Measurements from ENCODE around the gene TRAPPC4. TPM values are rescaled to one million over a fixed set of nuclear protein-coding genes. Genes with fewer than 3 reads are reported as not detected.
"Not testable (repeated sequence)": the region's sequence is repeated elsewhere in the genome, so short reads cannot be mapped to it uniquely, and the experiment has no call there.

Gene TRAPPC4
- total and polyA plus RNA-seq, 2 donors (not counting 1 experiment from before 2014, with no cell fraction given): 60.6 to 109 TPM

DNA sequence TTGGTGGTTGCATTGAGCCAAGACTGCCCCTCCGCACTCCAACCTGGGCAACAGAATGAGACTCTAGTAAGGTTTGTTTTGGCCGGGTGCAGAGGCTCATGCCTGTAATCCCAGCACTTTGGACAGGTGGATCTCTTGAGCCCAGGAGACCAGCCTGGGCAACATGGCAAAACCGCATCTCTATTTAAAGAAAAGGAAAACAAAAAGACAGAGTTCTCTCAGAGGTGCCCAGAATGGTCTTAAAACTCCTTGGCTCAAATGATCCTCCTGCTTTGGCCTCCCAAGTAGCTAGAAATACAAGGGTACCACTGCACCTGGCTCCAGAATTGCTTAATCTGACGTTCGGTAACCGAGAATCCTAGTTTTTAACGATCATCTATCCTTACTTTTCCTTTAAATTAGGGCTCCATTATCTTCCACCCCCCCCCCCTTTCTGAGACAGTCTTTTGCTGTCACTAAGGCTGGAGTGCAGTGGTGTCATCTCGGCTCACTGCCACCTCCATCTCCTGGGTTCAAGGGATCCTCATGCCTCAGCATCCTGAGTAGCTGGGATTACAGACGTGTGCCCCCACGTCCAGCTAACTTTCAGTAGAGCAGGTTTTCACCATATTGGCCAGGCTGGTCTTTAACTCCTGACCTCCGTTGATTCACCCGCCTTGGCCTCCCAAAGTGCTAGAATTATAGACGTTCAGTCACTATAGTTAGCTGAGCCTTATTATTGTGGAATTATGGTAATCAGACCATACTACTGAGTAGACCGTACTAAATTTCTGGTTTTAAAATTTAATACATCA, 2.2 kb upstream of the TRAPPC4 start:
- Histone ChIP-seq H3K27me3 (ENCODE audit: control insufficient read depth, insufficient read depth, low read length) (no peaks in the 10 kb centered on the region), H3K4me2 (ENCODE audit: extremely low read depth, insufficient read depth, low read length) (peak overlapping the region; percentile 74), H3K27ac (ENCODE audit: insufficient read depth, low read length) (no peak overlapping the region), H3K36me3 (ENCODE audit: control insufficient read depth, insufficient read depth, low read length) (peaks cover 7% of the 10 kb centered on the region), H2AFZ (ENCODE audit: low read length) (no peak overlapping the region), H3K4me1 (ENCODE audit: control insufficient read depth, extremely low read depth, insufficient read depth, low read length) (peaks cover 4% of the 10 kb centered on the region), H3K9me3 (ENCODE audit: control insufficient read depth, insufficient read depth, low read depth, low read length) (no peaks in the 10 kb centered on the region), H3K79me2 (ENCODE audit: control insufficient read depth, insufficient read depth, low read length) (peaks cover 59% of the 10 kb centered on the region), H3K4me3 (replicated peaks in 1 of 4; ENCODE audit: control extremely low read depth in 1 of 4, insufficient read depth in 1 of 4, low read depth in 3 of 4, low read length in 4 of 4) (peak overlapping the region in 3 of 4 experiments; percentile 51 to 98 (median 94)), H3K9ac (ENCODE audit: insufficient read depth, low read length) (no peak overlapping the region), H4K20me1 (ENCODE audit: control insufficient read depth, extremely low read depth, insufficient read depth, low read length) (no peaks in the 10 kb centered on the region)
- no peak for DNase-seq (ENCODE audit: low read depth in 2 of 2)
- TF ChIP-seq, protein P1, sequence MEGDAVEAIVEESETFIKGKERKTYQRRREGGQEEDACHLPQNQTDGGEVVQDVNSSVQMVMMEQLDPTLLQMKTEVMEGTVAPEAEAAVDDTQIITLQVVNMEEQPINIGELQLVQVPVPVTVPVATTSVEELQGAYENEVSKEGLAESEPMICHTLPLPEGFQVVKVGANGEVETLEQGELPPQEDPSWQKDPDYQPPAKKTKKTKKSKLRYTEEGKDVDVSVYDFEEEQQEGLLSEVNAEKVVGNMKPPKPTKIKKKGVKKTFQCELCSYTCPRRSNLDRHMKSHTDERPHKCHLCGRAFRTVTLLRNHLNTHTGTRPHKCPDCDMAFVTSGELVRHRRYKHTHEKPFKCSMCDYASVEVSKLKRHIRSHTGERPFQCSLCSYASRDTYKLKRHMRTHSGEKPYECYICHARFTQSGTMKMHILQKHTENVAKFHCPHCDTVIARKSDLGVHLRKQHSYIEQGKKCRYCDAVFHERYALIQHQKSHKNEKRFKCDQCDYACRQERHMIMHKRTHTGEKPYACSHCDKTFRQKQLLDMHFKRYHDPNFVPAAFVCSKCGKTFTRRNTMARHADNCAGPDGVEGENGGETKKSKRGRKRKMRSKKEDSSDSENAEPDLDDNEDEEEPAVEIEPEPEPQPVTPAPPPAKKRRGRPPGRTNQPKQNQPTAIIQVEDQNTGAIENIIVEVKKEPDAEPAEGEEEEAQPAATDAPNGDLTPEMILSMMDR (conservative IDR thresholded peaks at IDR 0.05 in 1 of 2, IDR thresholded peaks at IDR 0.05 in 1 of 2; ENCODE audit: low read depth in 1 of 2, low read length in 2 of 2): no peak
- no peak for TF ChIP-seq EZH2 (IDR thresholded peaks at IDR 0.05; ENCODE audit: low read length, missing control alignments)

DNA sequence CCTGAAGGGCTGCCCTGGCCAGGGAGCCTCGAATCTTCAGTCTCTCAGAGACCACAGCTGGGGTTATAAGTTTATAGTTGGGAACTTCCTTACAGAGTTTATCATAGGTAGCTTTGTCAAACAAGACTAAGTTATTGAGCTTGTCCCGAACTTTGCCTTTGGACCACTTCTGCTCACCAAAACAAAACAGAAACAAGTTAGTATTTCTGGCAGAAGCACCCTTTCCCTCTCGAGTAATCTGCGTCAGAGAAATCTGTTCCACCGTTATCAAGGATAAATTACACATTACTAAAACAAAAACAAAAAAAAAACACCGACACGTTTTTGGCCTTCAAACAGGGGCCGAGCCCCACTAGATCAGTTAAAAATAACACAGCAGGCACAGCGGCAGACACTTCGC, 1.2 kb upstream of the TRAPPC4 start:
- peak overlapping the region; percentile 74 for H3K4me2 ChIP-seq (ENCODE audit: extremely low read depth, insufficient read depth, low read length)
- H4K20me1 ChIP-seq (ENCODE audit: control insufficient read depth, extremely low read depth, insufficient read depth, low read length); H3K9me3 ChIP-seq (ENCODE audit: control insufficient read depth, insufficient read depth, low read depth, low read length); DNase-seq (ENCODE audit: low read depth in 2 of 2); H2AFZ ChIP-seq (ENCODE audit: low read length); H3K27me3 ChIP-seq (ENCODE audit: control insufficient read depth, insufficient read depth, low read length); H3K4me1 ChIP-seq (ENCODE audit: control insufficient read depth, extremely low read depth, insufficient read depth, low read length): not testable (repeated sequence)
- peak overlapping the region; percentile 84 for H3K27ac ChIP-seq (ENCODE audit: insufficient read depth, low read length)
- H3K4me3 ChIP-seq (replicated peaks in 1 of 4; ENCODE audit: control extremely low read depth in 1 of 4, insufficient read depth in 1 of 4, low read depth in 3 of 4, low read length in 4 of 4): peak overlapping the region; percentile 51 to 98 (median 94)
- peak overlapping the region; percentile 70 for H3K9ac ChIP-seq (ENCODE audit: insufficient read depth, low read length)
- peaks cover 63% of the 10 kb centered on the region for H3K79me2 ChIP-seq (ENCODE audit: control insufficient read depth, insufficient read depth, low read length)
- H3K36me3 ChIP-seq (ENCODE audit: control insufficient read depth, insufficient read depth, low read length): peaks cover 11% of the 10 kb centered on the region

DNA sequence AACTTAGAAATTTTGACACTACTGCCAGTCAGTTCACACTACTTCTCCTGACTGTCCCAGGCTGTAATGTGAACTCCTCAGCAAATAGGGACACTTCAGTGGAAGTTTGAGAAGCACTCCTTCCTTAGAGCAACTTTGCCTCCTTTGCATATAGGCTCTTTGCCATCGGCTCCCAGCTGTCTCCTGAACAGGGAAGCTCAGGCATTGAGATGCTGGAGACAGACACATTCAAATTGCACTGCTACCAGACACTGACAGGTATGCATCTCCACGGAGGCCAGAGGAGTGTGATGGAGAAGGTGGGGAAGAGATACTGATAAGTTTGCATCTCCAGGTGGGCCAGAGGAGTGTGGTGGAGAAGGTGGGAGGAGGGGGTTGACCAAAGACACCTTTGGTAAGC, 1.4 kb downstream of the TRAPPC4 start:
- Histone ChIP-seq H3K27me3 (ENCODE audit: control insufficient read depth, insufficient read depth, low read length) (no peaks in the 10 kb centered on the region), H3K4me1 (ENCODE audit: control insufficient read depth, extremely low read depth, insufficient read depth, low read length) (peaks cover 4% of the 10 kb centered on the region), H3K4me2 (ENCODE audit: extremely low read depth, insufficient read depth, low read length) (peak overlapping the region; percentile 94), H3K4me3 (replicated peaks in 1 of 4; ENCODE audit: control extremely low read depth in 1 of 4, insufficient read depth in 1 of 4, low read depth in 3 of 4, low read length in 4 of 4) (peak overlapping the region; percentile 51 to 98 (median 94)), H3K36me3 (ENCODE audit: control insufficient read depth, insufficient read depth, low read length) (peaks cover 12% of the 10 kb centered on the region), H2AFZ (ENCODE audit: low read length) (no peak overlapping the region), H4K20me1 (ENCODE audit: control insufficient read depth, extremely low read depth, insufficient read depth, low read length) (no peaks in the 10 kb centered on the region), H3K9me3 (ENCODE audit: control insufficient read depth, insufficient read depth, low read depth, low read length) (no peaks in the 10 kb centered on the region), H3K9ac (ENCODE audit: insufficient read depth, low read length) (peak overlapping the region; percentile 26), H3K27ac (ENCODE audit: insufficient read depth, low read length) (no peak overlapping the region), H3K79me2 (ENCODE audit: control insufficient read depth, insufficient read depth, low read length) (peaks cover 62% of the 10 kb centered on the region)
- no peak for TF ChIP-seq EZH2 (IDR thresholded peaks at IDR 0.05; ENCODE audit: low read length, missing control alignments)
- TF ChIP-seq, protein P1 (conservative IDR thresholded peaks at IDR 0.05 in 1 of 2, IDR thresholded peaks at IDR 0.05 in 1 of 2; ENCODE audit: low read depth in 1 of 2, low read length in 2 of 2): no peak
- no peak for DNase-seq (ENCODE audit: low read depth in 2 of 2)

Data from fibroblast of lung (primary cell).